ENCODE measurements around the gene MCRS1. TPM values are rescaled to one million over a fixed set of nuclear protein-coding genes. Genes with fewer than 3 reads are reported as not detected.

MCRS1 gene
- total RNA-seq, 1 donor from 2014 or later: 61.8 TPM

GRCh38 chr12:49564686-49565405 lies 3.1 kb downstream of the MCRS1 start:
- H3K27ac Mint-ChIP-seq: no peak overlapping the region
- DNase-seq (ENCODE audit: extremely low spot score, unreplicated experiment): no peak
- peaks cover 11% of the 10 kb centered on the region for H3K4me1 Mint-ChIP-seq (ENCODE audit: unreplicated experiment)
- H3K4me3 Mint-ChIP-seq: no peak overlapping the region
- H3K9me3 Mint-ChIP-seq: no peaks in the 10 kb centered on the region
- H3K27me3 Mint-ChIP-seq: no peaks in the 10 kb centered on the region
- peaks cover 3% of the 10 kb centered on the region for H3K36me3 Mint-ChIP-seq
- TF ChIP-seq CTCF (conservative IDR thresholded peaks at IDR 0.05): no peak

GRCh38 chr12:49563951-49564685 lies 3.8 kb downstream of the MCRS1 start:
- H3K27me3 Mint-ChIP-seq: no peaks in the 10 kb centered on the region
- no peak for DNase-seq (ENCODE audit: extremely low spot score, unreplicated experiment)
- no peak overlapping the region for H3K27ac Mint-ChIP-seq
- no peak for TF ChIP-seq CTCF (conservative IDR thresholded peaks at IDR 0.05)
- H3K4me1 Mint-ChIP-seq (ENCODE audit: unreplicated experiment): peaks cover 11% of the 10 kb centered on the region
- no peaks in the 10 kb centered on the region for H3K9me3 Mint-ChIP-seq
- H3K36me3 Mint-ChIP-seq: peaks cover 3% of the 10 kb centered on the region
- H3K4me3 Mint-ChIP-seq: peak overlapping the region; percentile 52

- no peak for TF ChIP-seq CTCF (conservative IDR thresholded peaks at IDR 0.05)
- Mint-ChIP-seq H3K4me3 (no peak overlapping the region), H3K9me3 (no peaks in the 10 kb centered on the region), H3K27ac (no peak overlapping the region), H3K36me3 (peaks cover 3% of the 10 kb centered on the region), H3K27me3 (no peaks in the 10 kb centered on the region), H3K4me1 (ENCODE audit: unreplicated experiment) (no peaks in the 10 kb centered on the region)
- no peak for DNase-seq (ENCODE audit: extremely low spot score, unreplicated experiment)
These were observed 5.1 kb downstream of the MCRS1 start for GRCh38 chr12:49562831-49563230.

DNA sequence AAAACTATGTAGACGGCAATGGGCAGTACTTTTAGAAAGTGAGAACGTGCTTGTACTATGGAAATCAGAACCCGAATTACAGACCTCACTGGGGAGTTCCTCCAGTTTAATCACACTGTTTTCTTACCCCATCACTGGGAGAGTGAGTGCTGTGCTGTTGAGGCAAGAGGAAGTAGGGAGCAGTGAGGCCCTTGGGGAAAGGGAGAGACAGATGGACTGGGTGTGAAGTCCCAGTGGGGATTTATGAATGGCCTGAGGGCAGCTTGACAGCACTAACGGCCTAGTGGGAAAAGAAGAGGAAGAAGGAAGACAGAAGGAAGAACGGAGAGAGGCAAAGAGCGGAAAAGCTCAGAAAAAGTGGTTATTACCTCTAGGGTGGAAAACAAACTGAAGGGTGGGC lies 5.7 kb downstream of the MCRS1 start:
- H3K4me3 Mint-ChIP-seq: peak overlapping the region; percentile 26
- no peaks in the 10 kb centered on the region for H3K9me3 Mint-ChIP-seq
- no peak for DNase-seq (ENCODE audit: extremely low spot score, unreplicated experiment)
- TF ChIP-seq CTCF (conservative IDR thresholded peaks at IDR 0.05): no peak
- H3K36me3 Mint-ChIP-seq: peaks cover 3% of the 10 kb centered on the region
- no peaks in the 10 kb centered on the region for H3K4me1 Mint-ChIP-seq (ENCODE audit: unreplicated experiment)
- no peak overlapping the region for H3K27ac Mint-ChIP-seq
- H3K27me3 Mint-ChIP-seq: no peaks in the 10 kb centered on the region

GRCh38 chr12:49560695-49561094 lies 7.2 kb downstream of the MCRS1 start:
- H3K27me3 Mint-ChIP-seq: no peaks in the 10 kb centered on the region
- H3K4me3 Mint-ChIP-seq: no peak overlapping the region
- no peak for DNase-seq (ENCODE audit: extremely low spot score, unreplicated experiment)
- no peak for TF ChIP-seq CTCF (conservative IDR thresholded peaks at IDR 0.05)
- H3K36me3 Mint-ChIP-seq: peaks cover 3% of the 10 kb centered on the region
- H3K27ac Mint-ChIP-seq: no peak overlapping the region
- no peaks in the 10 kb centered on the region for H3K4me1 Mint-ChIP-seq (ENCODE audit: unreplicated experiment)
- H3K9me3 Mint-ChIP-seq: no peaks in the 10 kb centered on the region
